HepG2 (cell line): Measurements from ENCODE around the gene SHBG. TPM values are rescaled to one million over a fixed set of nuclear protein-coding genes. Genes with fewer than 3 reads are reported as not detected.
A peak's percentile ranks its signal among the peaks of the same experiment; 100 is the strongest.

ENCODE experiments used
- ATF7 ChIP-seq, 2 experiments: fragments of 450-650 bp in 1 of 2; sonication (generic) in 1 of 2; formaldehyde crosslinking in 1 of 2; IDR thresholded peaks; 2 replicates each; pipeline versions ENCODE4 v1.4.0 to v1.6.1; 2016 to 2020; ENCODE audit warnings: antibody characterized with exemption in 1 of 2, mild to moderate bottlenecking in 1 of 2, missing genetic modification reagents in 1 of 2
- ETV6 ChIP-seq: sonication (generic); formaldehyde crosslinking; conservative IDR thresholded peaks from 2 replicates; pipeline ENCODE4 v1.4.0; 2020; ENCODE audit warnings: missing genetic modification reagents
- HCFC1 ChIP-seq: fragments of 150-350 bp; IDR thresholded peaks from 2 replicates; pipeline ENCODE4 v1.6.1; 2014; ENCODE audit warnings: low read depth, low read length
- HNF1B ChIP-seq: sonication (generic); formaldehyde crosslinking; IDR thresholded peaks from 2 replicates; pipeline ENCODE4 v1.5.1; 2020; ENCODE audit warnings: mild to moderate bottlenecking, moderate library complexity, missing genetic modification reagents
- HNRNPL ChIP-seq: fragments of 200-400 bp; formaldehyde crosslinking; IDR thresholded peaks from 2 replicates; pipeline ENCODE4 v1.6.1; 2017; ENCODE audit warnings: mild to moderate bottlenecking, low read depth, low read length
- JARID2 ChIP-seq: sonication (generic); formaldehyde crosslinking; IDR thresholded peaks from 2 replicates; pipeline ENCODE4 v1.8.1; 2023; ENCODE audit warnings: missing genetic modification reagents, inconsistent platforms; ENCODE audit not compliant: insufficient replicate concordance
- KDM6A ChIP-seq: IDR thresholded peaks from 2 replicates; pipeline ENCODE4 v1.6.1; 2016; ENCODE audit warnings: low read depth
- NRL ChIP-seq: sonication (generic); formaldehyde crosslinking; IDR thresholded peaks from 2 replicates; pipeline ENCODE4 v1.5.0; 2020; ENCODE audit warnings: missing genetic modification reagents, mild to moderate bottlenecking, moderate library complexity, borderline replicate concordance
- PRPF4 ChIP-seq: fragments of 200-400 bp; formaldehyde crosslinking; IDR thresholded peaks from 2 replicates; pipeline ENCODE4 v1.6.1; 2016; ENCODE audit warnings: low read length, low read depth; ENCODE audit not compliant: poor library complexity, severe bottlenecking
- RFXAP ChIP-seq: sonication (generic); formaldehyde crosslinking; IDR thresholded peaks from 2 replicates; pipeline ENCODE4 v1.4.0; 2020; ENCODE audit warnings: missing genetic modification reagents, borderline replicate concordance
- WIZ ChIP-seq: sonication (generic); formaldehyde crosslinking; IDR thresholded peaks from 2 replicates; pipeline ENCODE4 v1.5.1; 2020; ENCODE audit warnings: mild to moderate bottlenecking, missing genetic modification reagents
- ZC3H4 ChIP-seq: sonication (generic); formaldehyde crosslinking; IDR thresholded peaks from 2 replicates; pipeline ENCODE4 v1.4.0; 2020; ENCODE audit warnings: missing genetic modification reagents, borderline replicate concordance
- ZHX2 ChIP-seq, 2 experiments: sonication (generic) in 1 of 2; formaldehyde crosslinking in 1 of 2; IDR thresholded peaks; 2 replicates each; pipeline versions ENCODE4 v1.6.1 to v1.9.0; 2014 to 2022; ENCODE audit warnings: antibody characterized with exemption in 1 of 2, borderline replicate concordance in 1 of 2, inconsistent platforms in 1 of 2, low read depth in 1 of 2, missing genetic modification reagents in 1 of 2
- ZNF501 ChIP-seq: sonication (generic); formaldehyde crosslinking; IDR thresholded peaks from 2 replicates; pipeline ENCODE4 v1.5.1; 2020; ENCODE audit warnings: mild to moderate bottlenecking, moderate library complexity, missing genetic modification reagents
- ZNF674 ChIP-seq: sonication (generic); formaldehyde crosslinking; IDR thresholded peaks from 2 replicates; pipeline ENCODE4 v1.5.0; 2020; ENCODE audit warnings: low read depth, mild to moderate bottlenecking, missing genetic modification reagents
- ZNF75D ChIP-seq: sonication (generic); formaldehyde crosslinking; IDR thresholded peaks from 2 replicates; pipeline ENCODE4 v1.8.1; 2023; ENCODE audit warnings: missing genetic modification reagents, mild to moderate bottlenecking, borderline replicate concordance
- ZNF768 ChIP-seq: sonication (generic); formaldehyde crosslinking; IDR thresholded peaks from 2 replicates; pipeline ENCODE4 v1.4.0; 2020; ENCODE audit warnings: missing genetic modification reagents
- ZNF839 ChIP-seq: sonication (generic); formaldehyde crosslinking; IDR thresholded peaks from 2 replicates; pipeline ENCODE4 v1.4.0; 2020; ENCODE audit warnings: missing genetic modification reagents, mild to moderate bottlenecking, borderline replicate concordance
- ZSCAN22 ChIP-seq: sonication (generic); formaldehyde crosslinking; IDR thresholded peaks from 2 replicates; pipeline ENCODE4 v1.4.0; 2020; ENCODE audit warnings: mild to moderate bottlenecking, missing genetic modification reagents
- polyA plus RNA-seq, 8 experiments: library from polyadenylated mRNA; depleted of rRNA in 3 of 8; stranded (reverse) in 7 of 8; unstranded in 1 of 8; fragments of >200 nt; fragmentation: Illumina TruSeq in 4 of 8; extraction: Trizol in 4 of 8; gene quantifications; 2 replicates each; pipeline versions ENCODE4 v1.2.1 to v1.2.3, GENCODE V29; 2011 to 2016; ENCODE audit warnings: low read depth in 4 of 8, missing spikeins in 1 of 8, mixed read lengths in 1 of 8; ENCODE audit not compliant: insufficient read depth in 1 of 8
- total RNA-seq, 5 experiments: library from RNA; depleted of rRNA; stranded (reverse); fragments of >200 nt; fragmentation: Illumina TruSeq; extraction: Trizol; gene quantifications; 2 replicates each; pipeline ENCODE4 v1.2.3, GENCODE V29; 2016; ENCODE audit warnings: low read depth in 1 of 5
- TF ChIP-seq, protein P1 (sequence below): sonication (generic); formaldehyde crosslinking; IDR thresholded peaks from 2 replicates; pipeline ENCODE4 v1.8.0; 2022; ENCODE audit warnings: missing genetic modification reagents, mild to moderate bottlenecking, inconsistent platforms, borderline replicate concordance

Gene SHBG
- total and polyA plus RNA-seq, 2 of the 13 experiments (the other 11 are each of a cell fraction or from before 2014, with no cell fraction given), result 4.0 to 6.1 TPM

DNA sequence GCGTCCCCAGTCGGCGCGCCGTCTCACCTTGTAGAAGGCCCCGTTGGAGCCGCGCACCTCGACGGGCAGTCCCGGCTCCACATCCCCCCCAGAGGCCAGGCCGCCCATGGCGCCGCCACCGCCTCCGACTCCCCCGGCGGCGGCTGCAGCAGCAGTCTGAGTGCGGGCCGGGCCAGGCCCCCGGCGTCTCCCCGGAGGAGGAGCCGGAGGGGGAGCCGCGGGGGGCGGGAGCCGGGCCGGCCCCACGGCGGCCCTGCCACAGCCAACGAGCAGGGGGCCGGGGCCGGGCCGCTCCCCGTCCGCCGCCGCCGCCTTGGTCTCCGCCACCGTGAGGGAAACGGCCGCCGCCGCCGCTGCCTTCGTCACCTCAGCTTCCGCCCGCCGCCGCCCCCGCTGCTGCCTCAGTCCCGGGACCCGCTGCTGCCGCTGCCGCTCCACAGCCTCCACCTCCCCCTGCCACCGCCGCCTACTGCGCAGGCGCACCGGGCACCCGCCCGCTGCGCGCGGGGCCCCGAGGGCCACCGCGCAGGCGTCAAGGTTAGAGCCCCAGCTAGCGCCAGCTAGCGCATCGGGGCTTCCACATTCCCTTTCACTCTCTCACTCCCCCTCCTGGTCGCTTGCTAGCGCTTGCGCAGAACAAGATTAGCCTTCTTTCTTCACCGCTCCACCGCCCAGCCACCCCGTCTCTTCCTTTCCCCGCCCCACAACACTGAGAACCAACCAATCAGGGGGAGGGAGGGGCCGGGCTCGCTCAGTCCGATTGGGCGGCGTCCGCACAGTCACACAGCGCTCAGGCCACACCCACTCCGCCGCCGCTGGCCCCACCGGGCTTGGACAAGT is 15.3 kb upstream of the SHBG start, which contains the start of gene FXR2 (continued):
- TF ChIP-seq WIZ (CRISPR knock-in tag), result no peak
- no peak for TF ChIP-seq ZNF768 (CRISPR knock-in tag)
- no peak for TF ChIP-seq ZC3H4 (CRISPR knock-in tag)
- TF ChIP-seq KDM6A (CRISPR knock-in tag), result no peak
- 0 out of 2 replicates have a peak, but pooled peaks have one; percentile 40 for TF ChIP-seq ZNF75D (CRISPR knock-in tag)
- no peak for TF ChIP-seq ZSCAN22
- TF ChIP-seq NRL (CRISPR knock-in tag), result no peak
- no peak for TF ChIP-seq ETV6
- peak; percentile 27; the same call in 1 of the 2 replicates for TF ChIP-seq HCFC1
- TF ChIP-seq ZHX2 (IDR thresholded peaks at IDR 0.05; ENCODE audit: low read depth), result no peak
- TF ChIP-seq ZHX2 (CRISPR knock-in tag; IDR thresholded peaks at IDR 0.05; ENCODE audit: borderline replicate concordance), result no peak
- no peak for TF ChIP-seq ZNF839 (CRISPR knock-in tag)
- TF ChIP-seq, protein P1, sequence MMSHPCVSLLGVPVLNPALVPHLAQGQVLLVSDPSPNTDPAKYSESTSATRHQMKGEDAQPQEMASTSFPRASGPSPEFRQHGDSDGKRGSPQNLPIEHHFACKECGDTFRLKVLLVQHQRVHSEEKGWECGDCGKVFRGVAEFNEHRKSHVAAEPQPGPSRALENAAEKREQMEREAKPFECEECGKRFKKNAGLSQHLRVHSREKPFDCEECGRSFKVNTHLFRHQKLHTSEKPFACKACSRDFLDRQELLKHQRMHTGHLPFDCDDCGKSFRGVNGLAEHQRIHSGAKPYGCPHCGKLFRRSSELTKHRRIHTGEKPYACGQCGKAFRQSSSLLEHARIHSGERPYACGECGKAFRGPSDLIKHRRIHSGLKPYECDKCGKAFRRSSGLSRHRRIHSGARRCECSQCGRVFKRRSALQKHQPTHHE, result no peak
- TF ChIP-seq RFXAP (CRISPR knock-in tag), result peak; percentile 99
- TF ChIP-seq PRPF4, result no peak
- TF ChIP-seq JARID2 (CRISPR knock-in tag), result no peak
- TF ChIP-seq ATF7 (IDR thresholded peaks at IDR 0.05), result no peak
- TF ChIP-seq ATF7 (CRISPR knock-in tag; IDR thresholded peaks at IDR 0.05), result no peak
- TF ChIP-seq ZNF501, result no peak
- no peak for TF ChIP-seq HNRNPL
- TF ChIP-seq ZNF674 (CRISPR knock-in tag), result no peak
- peak; percentile 40; the same call in 1 of the 2 replicates for TF ChIP-seq HNF1B
